ENCODE measurements around the gene IQSEC1.
A peak's percentile ranks its signal among the peaks of the same experiment; 100 is the strongest.

IQSEC1 gene

DNA sequence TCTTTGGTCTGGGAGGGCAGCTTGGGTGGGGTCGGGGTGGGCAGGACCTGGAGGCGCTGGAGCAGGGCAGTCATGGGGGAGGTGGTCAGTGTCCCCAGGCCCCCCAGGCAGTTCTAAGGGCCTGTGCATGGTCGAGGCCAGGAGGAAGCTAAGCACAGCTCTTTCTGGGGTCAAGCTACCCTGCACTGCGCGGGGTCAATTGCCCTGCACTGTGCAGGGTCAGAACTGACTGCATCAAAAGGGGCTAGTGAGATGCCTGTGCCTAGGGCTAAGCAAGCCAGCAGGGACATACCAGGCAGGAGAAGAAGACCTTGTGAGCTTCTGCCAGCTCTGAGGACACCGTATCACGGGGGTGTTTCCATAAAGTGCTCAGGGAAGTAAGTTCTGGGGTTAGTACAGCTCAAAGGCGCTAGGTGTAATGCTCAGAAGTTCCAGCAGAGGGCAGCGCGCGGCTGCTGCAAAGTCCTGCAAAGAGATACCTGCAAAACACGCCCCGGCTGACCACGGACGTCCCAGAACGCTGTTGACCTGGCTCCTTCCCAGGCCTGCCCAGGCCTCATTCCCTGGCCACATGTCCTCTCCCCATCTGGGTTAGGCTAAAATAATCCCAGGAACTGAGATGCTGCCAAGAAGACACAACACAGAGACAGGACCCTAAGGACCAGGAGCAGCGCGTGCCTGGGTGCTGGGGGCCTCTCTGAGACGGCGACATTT lies 18.8 kb upstream of the IQSEC1 start:
- H3K4me3 ChIP-seq (replicated peaks in 1 of 2; ENCODE audit: low read depth in 2 of 2, low read length in 2 of 2), result no peak overlapping the region
- peak; percentile 80 to 82 for DNase-seq (ENCODE audit: low read depth in 2 of 2)
- TF ChIP-seq, protein P1, sequence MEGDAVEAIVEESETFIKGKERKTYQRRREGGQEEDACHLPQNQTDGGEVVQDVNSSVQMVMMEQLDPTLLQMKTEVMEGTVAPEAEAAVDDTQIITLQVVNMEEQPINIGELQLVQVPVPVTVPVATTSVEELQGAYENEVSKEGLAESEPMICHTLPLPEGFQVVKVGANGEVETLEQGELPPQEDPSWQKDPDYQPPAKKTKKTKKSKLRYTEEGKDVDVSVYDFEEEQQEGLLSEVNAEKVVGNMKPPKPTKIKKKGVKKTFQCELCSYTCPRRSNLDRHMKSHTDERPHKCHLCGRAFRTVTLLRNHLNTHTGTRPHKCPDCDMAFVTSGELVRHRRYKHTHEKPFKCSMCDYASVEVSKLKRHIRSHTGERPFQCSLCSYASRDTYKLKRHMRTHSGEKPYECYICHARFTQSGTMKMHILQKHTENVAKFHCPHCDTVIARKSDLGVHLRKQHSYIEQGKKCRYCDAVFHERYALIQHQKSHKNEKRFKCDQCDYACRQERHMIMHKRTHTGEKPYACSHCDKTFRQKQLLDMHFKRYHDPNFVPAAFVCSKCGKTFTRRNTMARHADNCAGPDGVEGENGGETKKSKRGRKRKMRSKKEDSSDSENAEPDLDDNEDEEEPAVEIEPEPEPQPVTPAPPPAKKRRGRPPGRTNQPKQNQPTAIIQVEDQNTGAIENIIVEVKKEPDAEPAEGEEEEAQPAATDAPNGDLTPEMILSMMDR (IDR thresholded peaks at IDR 0.05; ENCODE audit: low read depth, low read length), result peak; percentile 98

DNA sequence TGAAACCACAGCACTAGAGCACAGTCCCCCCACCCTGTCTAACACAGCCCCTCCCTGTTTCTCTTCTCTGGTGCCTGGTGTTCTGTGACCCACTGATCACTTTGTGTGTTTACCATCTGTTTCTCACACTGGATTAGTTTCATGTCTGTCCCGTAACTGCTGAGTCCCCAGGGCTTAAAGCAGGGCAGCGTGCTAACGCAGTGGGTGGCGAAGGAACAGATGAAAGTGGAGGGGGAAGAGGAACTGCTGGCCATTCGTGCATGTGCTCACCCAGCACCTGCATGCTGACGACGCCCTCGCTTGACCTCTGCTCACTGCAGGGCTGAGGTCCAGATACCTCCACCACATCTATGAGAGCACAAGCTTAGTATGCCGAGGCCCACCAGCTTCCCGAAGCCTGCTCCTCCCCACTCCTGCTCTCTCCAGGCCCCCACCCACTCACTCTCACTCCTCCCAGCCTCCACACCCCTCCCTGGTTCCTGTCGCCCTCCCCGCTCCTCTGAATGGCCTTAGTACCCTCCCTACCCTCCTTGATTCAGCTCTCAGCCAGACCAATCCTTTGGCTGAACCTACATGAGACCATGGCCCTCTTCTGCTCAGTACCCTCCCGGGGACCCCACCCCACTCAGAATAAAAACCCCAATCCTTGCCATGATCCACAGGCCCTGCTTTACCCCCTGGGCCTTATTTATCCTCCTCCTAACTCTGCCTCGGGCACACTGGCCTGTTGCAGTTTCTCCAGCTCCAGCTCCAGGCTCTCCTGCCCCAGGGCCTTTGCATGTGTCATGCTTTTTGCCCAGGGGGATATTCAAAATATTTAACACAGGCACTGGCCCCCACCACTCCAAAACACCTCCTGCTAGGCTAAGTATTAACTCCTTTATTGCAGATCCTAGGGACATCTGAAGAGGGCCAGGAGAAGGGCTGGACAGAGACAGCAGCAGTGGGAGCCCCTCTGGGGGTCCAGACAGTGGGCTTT lies 15.1 kb upstream of the IQSEC1 start:
- TF ChIP-seq, protein P1 (IDR thresholded peaks at IDR 0.05; ENCODE audit: low read depth, low read length), result no peak
- no peak for DNase-seq (ENCODE audit: low read depth in 2 of 2)
- no peak overlapping the region for H3K4me3 ChIP-seq (replicated peaks in 1 of 2; ENCODE audit: low read depth in 2 of 2, low read length in 2 of 2)

DNA sequence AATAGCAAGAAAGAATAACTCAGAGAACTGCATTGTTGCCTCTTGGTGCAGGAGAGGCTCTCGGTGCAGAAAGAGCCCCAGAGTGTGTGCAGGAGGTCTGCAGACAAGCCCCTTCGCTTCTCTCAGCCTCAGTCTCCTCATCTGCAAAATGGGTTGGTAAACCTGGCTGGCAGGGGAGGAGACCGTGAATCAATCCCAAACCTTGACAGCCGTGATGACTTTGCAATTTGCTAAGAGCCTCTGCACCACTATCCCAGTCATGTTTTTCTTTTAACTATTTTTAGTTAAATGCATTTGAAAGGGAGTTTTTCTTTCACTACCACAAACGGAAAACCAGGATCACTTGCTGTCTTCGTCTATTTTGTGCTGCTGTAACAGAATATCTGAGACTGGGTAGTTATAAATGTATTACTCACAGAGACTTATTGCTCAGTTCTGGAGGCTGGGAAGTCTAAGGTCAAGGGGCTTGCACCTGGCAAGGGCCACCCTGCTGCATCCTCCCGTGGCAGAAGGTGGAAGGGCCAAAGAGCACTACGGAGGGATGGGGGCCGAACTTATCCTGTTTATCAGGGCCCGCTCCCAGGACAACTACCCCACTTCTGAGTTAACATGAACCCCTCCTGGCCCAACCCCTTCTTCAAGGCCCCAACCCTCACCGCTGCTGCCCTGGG lies 14.2 kb upstream of the IQSEC1 start:
- H3K4me3 ChIP-seq (replicated peaks in 1 of 2; ENCODE audit: low read depth in 2 of 2, low read length in 2 of 2), result no peak overlapping the region
- TF ChIP-seq, protein P1 (IDR thresholded peaks at IDR 0.05; ENCODE audit: low read depth, low read length), result no peak
- DNase-seq (ENCODE audit: low read depth in 2 of 2), result no peak

DNA sequence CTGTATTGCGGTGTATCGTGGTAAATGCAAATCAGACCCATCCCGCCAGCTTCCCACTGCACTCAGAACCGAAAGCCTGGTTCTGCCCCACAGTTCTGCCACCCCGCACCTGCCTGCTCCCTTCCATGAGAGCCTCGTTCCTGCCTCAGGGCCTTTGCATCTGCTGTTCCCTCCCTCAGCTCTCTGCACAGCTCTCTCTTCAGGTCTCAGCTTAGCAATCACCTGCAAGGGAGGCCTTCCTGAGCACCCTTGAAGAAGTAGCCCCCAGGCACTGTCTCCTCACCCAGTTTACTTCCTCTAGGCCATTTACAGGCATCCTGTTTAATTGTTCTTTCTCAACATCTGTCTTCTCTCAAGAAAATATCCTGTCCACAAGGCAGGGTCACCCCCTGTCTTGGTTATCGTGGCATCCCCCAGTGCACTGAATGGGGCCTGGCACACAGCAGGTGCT lies 13.3 kb upstream of the IQSEC1 start:
- no peak for DNase-seq (ENCODE audit: low read depth in 2 of 2)
- H3K4me3 ChIP-seq (replicated peaks in 1 of 2; ENCODE audit: low read depth in 2 of 2, low read length in 2 of 2), result no peak overlapping the region
- TF ChIP-seq, protein P1 (IDR thresholded peaks at IDR 0.05; ENCODE audit: low read depth, low read length), result no peak

DNA sequence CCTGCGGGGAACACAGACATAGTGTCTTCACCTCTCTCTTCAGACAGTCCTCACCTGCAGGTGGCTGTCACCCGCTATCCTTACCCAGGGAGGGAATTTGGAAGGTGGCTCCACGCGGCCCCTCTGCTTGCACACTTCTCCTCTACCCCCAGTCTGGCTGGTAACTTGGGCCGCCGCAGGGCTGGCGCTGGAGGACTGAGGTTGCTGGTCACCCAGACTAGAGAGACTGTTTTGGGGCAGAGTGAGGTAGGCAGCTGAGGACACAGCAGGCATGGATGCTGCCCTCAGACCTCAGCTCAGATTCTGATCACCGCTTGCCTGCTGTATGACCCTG lies 12.6 kb upstream of the IQSEC1 start:
- no peak for DNase-seq (ENCODE audit: low read depth in 2 of 2)
- TF ChIP-seq, protein P1 (IDR thresholded peaks at IDR 0.05; ENCODE audit: low read depth, low read length), result no peak
- H3K4me3 ChIP-seq (replicated peaks in 1 of 2; ENCODE audit: low read depth in 2 of 2, low read length in 2 of 2), result no peak overlapping the region

DNA sequence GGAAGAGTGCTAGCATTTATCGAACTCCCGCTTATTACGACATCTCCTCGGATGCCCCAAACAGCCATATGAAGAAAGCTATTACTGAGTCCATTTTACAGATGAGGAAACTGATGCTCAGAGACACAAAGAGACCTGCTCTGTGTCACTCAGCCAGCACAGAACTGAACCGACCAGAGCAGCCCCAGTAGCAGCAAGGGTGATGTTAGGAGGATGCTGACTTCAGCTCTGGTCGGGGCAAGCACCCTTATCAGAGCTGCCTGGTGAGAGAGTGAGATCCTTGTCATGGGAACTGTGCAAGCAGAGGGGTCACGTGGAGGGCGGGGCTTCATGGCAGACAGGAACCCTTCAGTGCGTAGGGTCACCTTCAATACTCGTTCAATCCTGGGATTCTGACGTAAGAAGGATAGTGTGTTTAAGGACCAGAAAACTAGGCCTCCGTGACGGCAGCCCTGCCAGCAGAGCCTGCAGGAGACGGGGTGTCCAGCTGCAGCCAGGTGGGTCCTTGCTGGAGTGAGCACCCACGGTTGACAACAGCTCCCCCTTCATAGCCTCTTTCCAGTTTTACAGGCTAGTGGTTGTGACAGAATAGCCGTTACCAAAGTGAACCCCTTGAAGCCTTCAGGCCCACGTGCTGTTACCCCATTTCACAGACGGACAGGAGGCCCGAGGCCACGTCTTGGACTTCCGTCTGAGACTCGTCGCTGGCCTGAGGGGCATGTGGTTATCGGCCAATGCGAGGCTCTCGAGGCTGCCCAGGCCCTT lies 12.0 kb upstream of the IQSEC1 start:
- DNase-seq (ENCODE audit: low read depth in 2 of 2), result no peak
- TF ChIP-seq, protein P1 (IDR thresholded peaks at IDR 0.05; ENCODE audit: low read depth, low read length), result no peak

More for the DNA sequence above, 12.0 kb upstream of the IQSEC1 start:
- H3K4me3 ChIP-seq (replicated peaks in 1 of 2; ENCODE audit: low read depth in 2 of 2, low read length in 2 of 2), result no peak overlapping the region

Data from cardiac fibroblast (primary cell).